GM18951 (cell line): Measurements from ENCODE around the gene OR13C3.

Experiments
- POLR2A ChIP-seq: IDR thresholded peaks from 4 replicates; pipeline ENCODE4 v1.6.1; 2011; ENCODE audit warnings: mild to moderate bottlenecking; ENCODE audit not compliant: insufficient read length, insufficient read depth; ENCODE audit errors: extremely low read depth
- in situ Hi-C: fragments of 300-500 bp; cut with MboI; formaldehyde crosslinking; loops from one replicate; pipeline ENCODE4 v1.12.0; 2022; ENCODE audit warnings: low sequenced_read_pairs, mixed read lengths, inconsistent platforms; ENCODE audit not compliant: unreplicated experiment

Gene OR13C3

DNA sequence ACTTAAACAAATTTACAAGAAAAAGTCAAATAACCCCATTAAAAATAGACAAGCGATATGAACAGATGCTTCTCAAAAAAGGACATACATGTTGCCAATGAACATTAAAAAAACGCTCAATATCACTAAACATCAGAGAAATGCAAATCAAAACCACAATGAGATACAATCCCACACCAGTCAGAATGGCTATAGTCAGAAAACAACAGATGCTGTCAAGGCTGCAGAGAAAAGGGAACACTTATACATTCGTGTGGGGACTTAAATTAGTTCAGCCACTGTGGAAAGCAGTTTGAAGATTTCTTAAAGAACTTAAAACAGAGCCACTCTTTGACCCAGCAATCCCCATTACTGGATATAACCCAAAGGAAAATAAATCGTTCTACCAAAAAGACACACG is 21.8 kb downstream of the OR13C3 start:
- TF ChIP-seq POLR2A: no peak
- in situ Hi-C loops: no loop called here

DNA sequence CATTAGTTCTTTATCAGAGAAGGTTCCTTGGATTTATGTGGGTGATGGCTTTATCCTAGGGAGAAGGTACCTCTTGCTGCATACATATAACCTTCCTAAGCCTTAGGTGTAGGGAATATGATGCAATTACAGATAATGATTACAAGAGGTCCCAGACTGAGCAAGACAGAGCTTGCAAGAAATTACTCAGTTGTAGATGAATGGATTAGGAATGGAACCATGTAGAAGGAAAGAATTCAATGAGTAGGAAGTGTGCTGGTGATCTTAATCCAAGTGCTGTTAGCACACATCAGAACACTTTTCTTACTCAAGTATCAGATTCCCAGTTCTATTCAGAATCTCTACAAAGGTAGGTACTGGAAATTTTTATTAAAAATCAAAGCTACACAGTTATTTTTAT is 30.1 kb downstream of the OR13C3 start:
- in situ Hi-C loops: no loop called here

DNA sequence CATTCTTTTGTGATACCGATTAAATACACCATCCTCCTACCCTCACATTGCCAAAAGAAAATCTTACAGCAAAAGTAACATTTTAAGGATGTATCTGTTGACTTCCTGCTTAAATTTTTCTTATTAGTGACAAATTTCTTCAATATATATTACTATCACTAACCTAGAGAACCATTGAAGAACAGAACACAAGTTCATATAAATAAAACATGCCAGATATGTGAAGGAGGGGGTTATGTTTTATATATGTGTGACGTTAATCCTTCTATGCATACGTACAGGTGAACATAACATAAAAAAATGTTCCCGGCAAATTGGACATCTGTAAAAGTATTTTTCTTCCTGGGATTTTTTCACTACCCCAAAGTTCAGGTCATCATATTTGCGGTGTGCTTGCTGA is 32.7 kb downstream of the OR13C3 start, which contains the start of gene OR13F1:
Gene OR13F1, plus strand, starts transcription at position 301 of the 400 bp plus-strand sequence. Its CDS starts 0 bp downstream, at position 301.
- TF ChIP-seq POLR2A: no peak
- in situ Hi-C loops: no loop called here

More for the DNA sequence above, 30.1 kb downstream of the OR13C3 start:
- TF ChIP-seq POLR2A: no peak

DNA sequence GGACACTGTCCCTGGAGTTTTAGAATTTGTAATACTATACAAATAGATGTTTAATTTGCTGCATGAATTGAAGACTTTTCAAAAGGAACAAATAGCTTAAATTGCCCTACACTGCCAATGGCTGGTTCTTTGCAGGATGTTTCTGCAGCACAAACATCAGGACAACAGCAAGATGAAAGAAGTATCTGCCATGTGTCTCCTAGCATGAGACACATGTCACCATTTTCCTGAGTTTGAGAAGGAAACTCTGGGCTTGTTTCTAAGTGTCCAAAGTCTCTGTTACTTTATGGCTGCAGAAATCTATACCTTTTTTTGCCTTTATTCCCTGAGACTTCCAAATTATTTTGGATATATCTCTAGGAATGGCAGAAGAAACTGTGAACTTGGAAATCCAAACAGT is 33.2 kb downstream of the OR13C3 start:
- TF ChIP-seq POLR2A: no peak
- in situ Hi-C loops: no loop called here

DNA sequence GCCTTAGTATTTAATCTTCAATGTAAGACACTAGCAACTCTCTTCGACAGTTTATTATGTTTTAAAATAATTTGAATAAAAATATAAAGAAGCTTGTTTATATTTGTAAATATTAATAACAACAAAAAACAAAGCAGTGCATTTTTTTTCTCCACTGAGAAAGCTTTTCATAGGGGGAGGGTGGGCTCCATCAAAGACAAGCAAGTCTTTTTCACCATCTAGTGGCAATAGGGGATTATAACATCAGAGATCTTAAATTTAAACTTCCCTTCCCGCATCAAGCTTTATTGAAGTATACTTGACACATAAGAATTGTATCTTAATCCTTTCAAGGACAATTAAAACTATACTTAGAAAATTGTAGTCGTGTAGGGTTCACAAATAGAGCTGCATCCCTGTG is 41.8 kb downstream of the OR13C3 start:
- in situ Hi-C loops: no loop called here
- no peak for TF ChIP-seq POLR2A
